GM10248 (cell line): ENCODE measurements around the gene RMDN3.

Experiments used
- CTCF ChIA-PET: fragments of 300-600 bp; sonication (Branson Sonifier 250); formaldehyde crosslinking; extraction: SDS; loops from one replicate; lab custom pipeline; 2021; ENCODE audit warnings: antibody characterized with exemption; lab: Yijun Ruan, JAX
- POLR2A ChIA-PET: fragments of 350-650 bp; sonication (Branson Sonifier 250); formaldehyde crosslinking; extraction: SDS; loops from one replicate; lab custom pipeline; 2020; ENCODE audit warnings: antibody characterized with exemption; lab: Yijun Ruan, JAX
- DNase-seq: peaks from one replicate; pipeline ENCODE4 v3.0.0; 2012; ENCODE audit errors: extremely low spot score
- TF ChIP-seq, protein P1 (sequence below): IDR thresholded peaks from 2 replicates; pipeline ENCODE4 v1.5.1; 2012; ENCODE audit warnings: mild to moderate bottlenecking, low read depth; ENCODE audit errors: extremely low read depth, missing control alignments, control extremely low read depth

Gene RMDN3

DNA sequence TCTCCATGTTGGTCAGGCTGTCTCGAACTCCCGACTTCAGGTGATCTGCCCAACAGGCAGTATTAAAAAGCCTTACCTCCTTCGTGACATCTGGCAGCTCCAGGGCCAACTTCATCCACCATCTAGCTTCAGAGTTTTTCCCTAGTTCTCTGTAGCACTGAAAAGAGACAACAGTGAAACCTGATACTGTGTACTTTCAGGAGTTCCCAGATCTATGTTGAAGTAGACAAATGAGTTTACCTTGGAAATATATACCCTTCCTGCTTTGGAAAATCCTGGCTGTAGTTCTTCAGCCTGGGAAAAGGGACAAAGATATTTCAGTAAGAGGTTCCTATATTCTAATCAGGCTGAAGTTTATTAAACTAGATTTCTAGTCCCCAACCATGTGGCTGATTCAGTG lies 18.0 kb downstream of the RMDN3 start:
- no peak for DNase-seq
- CTCF ChIA-PET, result interaction anchor here (1.5 to 2.6 kb wide), 3 partner anchors 11 to 158 kb away, joined by 4 to 6 read pairs (median 4); partner anchors contain the start of gene VPS18
- POLR2A ChIA-PET, result no interaction called here
- TF ChIP-seq, protein P1, sequence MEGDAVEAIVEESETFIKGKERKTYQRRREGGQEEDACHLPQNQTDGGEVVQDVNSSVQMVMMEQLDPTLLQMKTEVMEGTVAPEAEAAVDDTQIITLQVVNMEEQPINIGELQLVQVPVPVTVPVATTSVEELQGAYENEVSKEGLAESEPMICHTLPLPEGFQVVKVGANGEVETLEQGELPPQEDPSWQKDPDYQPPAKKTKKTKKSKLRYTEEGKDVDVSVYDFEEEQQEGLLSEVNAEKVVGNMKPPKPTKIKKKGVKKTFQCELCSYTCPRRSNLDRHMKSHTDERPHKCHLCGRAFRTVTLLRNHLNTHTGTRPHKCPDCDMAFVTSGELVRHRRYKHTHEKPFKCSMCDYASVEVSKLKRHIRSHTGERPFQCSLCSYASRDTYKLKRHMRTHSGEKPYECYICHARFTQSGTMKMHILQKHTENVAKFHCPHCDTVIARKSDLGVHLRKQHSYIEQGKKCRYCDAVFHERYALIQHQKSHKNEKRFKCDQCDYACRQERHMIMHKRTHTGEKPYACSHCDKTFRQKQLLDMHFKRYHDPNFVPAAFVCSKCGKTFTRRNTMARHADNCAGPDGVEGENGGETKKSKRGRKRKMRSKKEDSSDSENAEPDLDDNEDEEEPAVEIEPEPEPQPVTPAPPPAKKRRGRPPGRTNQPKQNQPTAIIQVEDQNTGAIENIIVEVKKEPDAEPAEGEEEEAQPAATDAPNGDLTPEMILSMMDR, result no peak

DNA sequence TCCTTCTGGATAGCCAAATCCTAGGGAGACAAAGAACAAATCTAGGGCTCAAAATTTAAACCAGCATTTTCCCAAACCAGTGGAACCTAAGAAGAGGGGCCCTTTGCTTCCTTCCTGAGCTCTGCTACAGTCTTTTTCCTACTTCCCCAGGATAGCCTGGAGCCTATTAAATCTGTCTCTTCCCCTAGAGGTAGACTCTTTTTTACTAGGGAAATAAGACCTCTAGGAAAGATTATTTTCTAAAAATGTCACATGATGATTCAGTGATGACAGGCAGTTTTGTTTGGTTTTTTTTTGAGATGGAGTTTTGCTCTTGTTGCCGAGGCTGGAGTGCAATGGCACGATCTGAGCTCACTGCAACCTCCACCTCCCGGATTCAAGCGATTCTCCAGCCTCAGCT lies 18.5 kb downstream of the RMDN3 start:
- CTCF ChIA-PET, result interaction anchor here (1.5 to 2.6 kb wide), 3 partner anchors 10 to 158 kb away, joined by 4 to 6 read pairs (median 4); partner anchors contain the start of gene VPS18
- TF ChIP-seq, protein P1, result no peak
- POLR2A ChIA-PET, result no interaction called here
- DNase-seq, result no peak

DNA sequence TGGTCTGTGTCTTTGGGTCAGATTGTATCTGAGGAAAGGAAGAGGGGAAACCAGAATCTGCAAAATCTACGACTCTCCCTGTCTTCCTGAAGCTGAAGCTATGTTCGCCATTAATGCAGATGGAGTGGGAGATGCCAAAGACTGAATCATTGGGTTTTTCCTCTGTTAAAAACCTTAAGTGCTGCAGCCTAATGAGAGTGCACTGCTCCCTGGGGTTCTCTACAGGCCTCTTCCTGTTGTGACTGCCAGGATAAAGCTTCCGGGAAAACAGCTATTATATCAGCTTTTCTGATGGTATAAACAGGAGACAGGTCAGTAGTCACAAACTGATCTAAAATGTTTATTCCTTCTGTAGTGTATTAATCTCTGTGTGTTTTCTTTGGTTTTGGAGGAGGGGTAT lies 24.0 kb downstream of the RMDN3 start:
- no peak for DNase-seq
- CTCF ChIA-PET, result interaction anchor here (1.1 to 5.9 kb wide), 5 partner anchors 9 to 212 kb away, joined by 3 to 32 read pairs (median 3); partner anchors contain the start of gene VPS18
- TF ChIP-seq, protein P1, result no peak
- POLR2A ChIA-PET, result no interaction called here

DNA sequence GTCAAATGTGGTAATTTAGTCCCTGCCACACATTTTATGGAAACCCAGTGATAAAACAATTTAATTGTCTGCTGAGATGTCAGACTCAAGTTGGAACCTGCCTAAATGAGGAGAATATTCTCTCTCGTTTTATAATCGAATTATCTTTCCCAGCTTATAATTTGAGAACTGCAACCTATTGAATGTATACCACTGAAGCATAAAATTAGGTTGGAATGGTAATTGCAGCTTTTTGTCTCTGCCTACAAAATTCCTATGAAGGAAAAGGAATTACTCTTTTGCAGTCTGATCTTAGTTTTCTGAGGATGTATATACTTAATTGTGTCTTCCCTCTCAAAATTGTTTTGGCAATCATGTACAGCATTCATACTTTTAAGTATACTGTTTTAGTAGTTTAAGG lies 31.1 kb downstream of the RMDN3 start:
- no peak for DNase-seq
- ChIA-PET CTCF (interaction anchor here (0.8 to 2.4 kb wide), 4 partner anchors 16 to 59 kb away, joined by 3 to 7 read pairs (median 5); no protein-coding TSS in a partner anchor), POLR2A (interaction anchor here (0.5 kb wide), 1 partner anchor 134 kb away, joined by 3 read pairs; no protein-coding TSS in a partner anchor)
- TF ChIP-seq, protein P1, result no peak

DNA sequence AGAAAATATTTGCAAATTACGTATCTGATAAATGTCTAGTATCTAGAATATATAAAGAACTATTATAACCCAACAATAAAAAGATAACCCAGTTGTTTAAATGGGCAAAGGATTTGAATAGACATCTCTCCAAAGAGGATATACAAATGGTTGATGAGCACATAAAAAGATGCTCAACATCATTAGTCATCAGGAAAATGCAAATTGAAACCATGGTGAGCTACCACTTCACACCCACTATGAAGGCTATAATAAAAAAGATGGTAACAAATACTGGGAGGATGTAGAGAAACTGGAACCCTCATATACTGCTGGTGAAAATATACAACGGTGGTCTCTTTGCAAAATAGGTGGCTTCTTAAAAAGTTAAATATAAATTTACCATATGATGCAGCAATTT lies 32.1 kb downstream of the RMDN3 start:
- ChIA-PET CTCF (interaction anchor here (1.3 to 2.4 kb wide), 2 partner anchors 25 to 60 kb away, joined by 3 to 7 read pairs; no protein-coding TSS in a partner anchor), POLR2A (interaction anchor here (0.6 kb wide), 1 partner anchor 397 kb away, joined by 5 read pairs; no protein-coding TSS in a partner anchor)
- DNase-seq, result no peak
- TF ChIP-seq, protein P1, result no peak

DNA sequence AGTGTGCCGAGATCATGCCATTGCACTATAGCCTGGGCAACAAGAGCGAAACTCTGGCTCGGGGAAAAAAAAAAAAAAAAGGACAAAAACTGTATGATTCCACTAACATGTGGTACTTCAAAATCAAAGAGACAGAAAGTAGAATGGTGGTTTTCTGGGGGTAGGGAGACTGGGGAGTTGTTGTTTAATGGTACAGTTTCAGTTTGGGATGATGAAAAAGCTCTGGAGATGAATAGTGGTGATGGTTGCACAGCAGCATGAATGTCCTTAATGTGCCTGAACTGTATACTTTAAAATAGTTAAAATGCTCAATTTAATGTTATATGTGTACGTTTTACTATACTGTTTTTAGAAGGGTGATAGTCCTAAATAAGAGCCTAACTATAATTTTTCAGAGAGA lies 32.7 kb downstream of the RMDN3 start:
- CTCF ChIA-PET, result interaction anchor here (1.3 to 2.4 kb wide), 2 partner anchors 25 to 60 kb away, joined by 3 to 7 read pairs; no protein-coding TSS in a partner anchor
- DNase-seq, result no peak
- POLR2A ChIA-PET, result no interaction called here
- TF ChIP-seq, protein P1, result no peak
